Hematopoietic multipotent progenitor cell treated with erythropoietin and hydrocortisone succinate and interleukin-3 and kit ligand, for 4 days (in vitro differentiated cells): ENCODE data around the gene CBL.

Experiments used
- DNase-seq: peaks from one replicate; pipeline ENCODE4 v3.0.0-alpha.2; 2015

The CBL gene

DNA sequence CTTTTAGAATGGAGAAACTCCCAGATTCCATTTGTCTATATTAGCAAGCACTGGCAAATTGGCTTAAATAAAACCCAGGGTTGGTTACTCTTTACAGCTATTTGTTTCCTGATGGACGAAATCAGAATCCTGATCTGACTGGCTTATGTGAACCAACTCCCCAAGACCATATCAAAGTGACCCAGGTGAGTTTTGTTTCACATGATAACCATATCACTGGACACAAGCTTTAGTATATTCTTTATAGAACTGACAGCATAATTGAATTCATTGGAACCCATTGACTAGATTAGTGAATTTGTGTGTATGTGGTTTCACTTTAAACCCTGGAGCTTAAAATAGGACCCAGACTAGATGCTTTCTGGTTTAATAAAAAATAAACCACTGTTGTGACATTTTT, 71.5 kb downstream of the CBL start:
- no peak for DNase-seq

DNA sequence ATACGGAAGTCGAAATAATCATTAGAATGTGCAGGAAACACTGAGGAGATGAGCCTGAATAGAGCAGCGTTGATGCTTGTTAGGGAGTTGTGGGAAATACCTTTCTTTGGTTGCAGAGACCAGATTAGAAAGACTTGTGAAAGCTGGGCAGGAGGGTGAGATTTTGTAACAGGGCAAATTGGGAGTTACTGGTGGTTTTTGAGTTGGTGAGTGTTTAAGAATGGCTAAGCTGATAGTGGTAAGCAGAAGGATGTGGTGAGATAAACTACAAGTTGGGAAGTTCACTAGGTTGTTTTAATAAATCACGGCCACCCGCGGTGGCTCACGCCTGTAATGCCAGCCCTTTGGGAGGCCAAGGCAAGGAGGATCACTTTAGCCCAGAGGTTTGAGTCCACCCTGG, 76.4 kb downstream of the CBL start:
- peak; percentile 74 for DNase-seq

GRCh38 chr11:119284344-119285157, 78.4 kb downstream of the CBL start:
- DNase-seq: peak; percentile 75

DNA sequence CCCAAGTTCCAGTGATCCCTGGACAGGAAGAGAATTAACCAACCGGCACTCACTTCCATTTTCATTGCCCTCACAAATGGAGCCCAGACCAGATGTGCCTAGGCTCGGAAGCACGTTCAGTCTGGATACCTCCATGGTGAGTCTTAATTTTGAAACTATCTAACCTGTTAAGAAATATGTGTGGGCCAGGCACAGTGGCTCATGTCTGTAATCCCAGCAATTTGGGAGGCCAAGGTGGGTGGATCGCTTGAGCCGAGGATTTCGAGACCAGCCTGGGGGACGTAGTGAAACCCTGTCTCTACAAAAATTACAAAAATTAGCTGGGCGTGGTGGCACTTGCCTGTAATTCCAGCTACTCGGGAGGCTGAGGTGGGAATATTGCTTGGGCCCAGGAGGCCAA, 79.3 kb downstream of the CBL start:
- DNase-seq: no peak

DNA sequence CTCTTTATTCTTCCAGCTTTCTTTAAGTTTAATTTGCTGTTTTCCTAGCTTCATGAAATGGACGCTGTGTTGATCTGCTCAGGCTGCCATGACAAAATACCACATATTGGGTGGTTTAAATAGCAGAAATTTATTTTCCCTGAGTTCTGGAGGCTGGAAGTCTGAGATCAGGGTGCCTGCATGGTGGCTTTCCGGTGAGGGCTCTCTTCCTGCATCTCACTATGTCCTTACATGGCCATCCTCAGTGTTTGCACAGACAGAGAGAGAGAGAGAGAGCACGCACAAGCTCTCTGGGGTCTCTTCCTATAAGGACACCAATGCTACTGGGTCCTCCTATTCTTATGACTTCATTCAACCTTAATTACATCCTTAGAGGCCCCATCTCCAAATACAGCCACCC, 82.1 kb downstream of the CBL start:
- no peak for DNase-seq

- no peak for DNase-seq
Measured at GRCh38 chr11:119290894-119291497, 84.9 kb downstream of the CBL start.

GRCh38 chr11:119293461-119293860, 87.3 kb downstream of the CBL start:
- no peak for DNase-seq

GRCh38 chr11:119295178-119295577, 89.0 kb downstream of the CBL start:
- DNase-seq: peak; percentile 42

- DNase-seq: no peak
Measured at GRCh38 chr11:119297938-119298337, 91.8 kb downstream of the CBL start.

DNA sequence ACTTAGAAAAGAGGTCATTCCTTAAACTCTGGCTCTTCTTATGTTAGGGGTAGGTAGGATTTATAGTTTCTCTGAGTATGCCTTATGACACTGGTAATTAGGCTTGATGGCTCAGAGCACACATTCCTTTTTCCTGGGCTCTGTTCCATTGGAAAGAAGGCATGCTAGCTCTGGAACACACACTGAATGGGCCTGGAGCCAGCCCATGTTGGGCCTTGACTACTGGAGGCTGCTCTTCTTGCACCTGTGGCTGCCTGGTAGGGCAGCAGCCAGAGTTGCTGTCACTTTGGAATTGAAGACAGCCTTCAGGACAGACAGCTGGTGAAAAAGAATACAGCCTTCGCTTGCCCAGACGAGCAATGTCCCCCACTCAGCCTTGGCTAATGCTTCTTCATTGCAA, 92.6 kb downstream of the CBL start:
- no peak for DNase-seq

GRCh38 chr11:119299416-119299815, 93.3 kb downstream of the CBL start:
- no peak for DNase-seq

- no peak for DNase-seq
Measured at GRCh38 chr11:119300198-119300964, 94.2 kb downstream of the CBL start.

GRCh38 chr11:119303227-119303718, 97.1 kb downstream of the CBL start:
- DNase-seq: no peak

GRCh38 chr11:119305556-119306372, 99.6 kb downstream of the CBL start:
- no peak for DNase-seq

GRCh38 chr11:119306373-119306890, 100.3 kb downstream of the CBL start:
- peak; percentile 21 for DNase-seq

DNA sequence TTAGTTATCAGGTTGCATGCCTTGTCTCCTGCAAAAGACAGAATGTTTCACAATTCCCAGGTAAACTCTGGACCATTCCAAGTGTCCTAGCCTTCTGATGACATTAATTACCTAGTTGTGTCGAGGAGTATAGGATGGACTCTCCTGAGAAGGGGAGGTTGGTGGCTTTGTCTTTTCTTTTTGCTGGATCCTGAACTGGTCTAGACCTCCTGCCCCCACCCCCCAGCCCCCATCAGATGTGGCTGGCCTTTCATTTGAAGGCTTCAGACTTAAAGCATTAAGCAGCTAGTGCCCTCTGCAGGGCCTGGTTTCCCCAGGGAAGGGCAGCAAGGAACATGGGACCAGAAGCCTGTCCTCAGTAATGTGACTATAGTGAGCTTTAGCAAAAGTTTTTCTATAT, 101.1 kb downstream of the CBL start:
- DNase-seq: no peak

GRCh38 chr11:119307974-119308373, 101.8 kb downstream of the CBL start:
- no peak for DNase-seq

- no peak for DNase-seq
Measured at GRCh38 chr11:119309411-119309810, 103.3 kb downstream of the CBL start.

GRCh38 chr11:119309953-119310681, 104.0 kb downstream of the CBL start:
- DNase-seq: no peak

GRCh38 chr11:119310682-119311052, 104.5 kb downstream of the CBL start:
- no peak for DNase-seq

DNA sequence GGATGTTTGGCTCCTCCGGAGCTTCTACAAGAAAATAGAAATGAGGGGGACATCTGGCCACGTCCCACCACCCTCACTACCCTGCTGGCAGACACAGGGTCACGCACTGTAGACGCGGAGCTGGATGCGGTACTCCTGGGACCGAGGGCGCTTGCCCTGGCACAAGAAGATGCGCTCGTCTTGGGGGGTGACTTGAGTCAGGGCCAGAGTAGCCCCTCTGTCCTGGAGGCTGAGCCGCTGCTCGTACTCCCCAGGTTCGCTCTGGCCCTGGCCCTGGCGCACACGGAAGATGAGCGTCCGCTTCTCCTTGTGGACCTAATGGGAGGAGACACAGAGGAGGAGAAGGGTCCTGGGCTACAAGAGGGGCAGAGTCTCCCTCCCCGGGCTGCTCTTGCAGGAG, 108.6 kb downstream of the CBL start:
- no peak for DNase-seq
